ENCODE measurements around the gene EIF4H.

EIF4H gene

DNA sequence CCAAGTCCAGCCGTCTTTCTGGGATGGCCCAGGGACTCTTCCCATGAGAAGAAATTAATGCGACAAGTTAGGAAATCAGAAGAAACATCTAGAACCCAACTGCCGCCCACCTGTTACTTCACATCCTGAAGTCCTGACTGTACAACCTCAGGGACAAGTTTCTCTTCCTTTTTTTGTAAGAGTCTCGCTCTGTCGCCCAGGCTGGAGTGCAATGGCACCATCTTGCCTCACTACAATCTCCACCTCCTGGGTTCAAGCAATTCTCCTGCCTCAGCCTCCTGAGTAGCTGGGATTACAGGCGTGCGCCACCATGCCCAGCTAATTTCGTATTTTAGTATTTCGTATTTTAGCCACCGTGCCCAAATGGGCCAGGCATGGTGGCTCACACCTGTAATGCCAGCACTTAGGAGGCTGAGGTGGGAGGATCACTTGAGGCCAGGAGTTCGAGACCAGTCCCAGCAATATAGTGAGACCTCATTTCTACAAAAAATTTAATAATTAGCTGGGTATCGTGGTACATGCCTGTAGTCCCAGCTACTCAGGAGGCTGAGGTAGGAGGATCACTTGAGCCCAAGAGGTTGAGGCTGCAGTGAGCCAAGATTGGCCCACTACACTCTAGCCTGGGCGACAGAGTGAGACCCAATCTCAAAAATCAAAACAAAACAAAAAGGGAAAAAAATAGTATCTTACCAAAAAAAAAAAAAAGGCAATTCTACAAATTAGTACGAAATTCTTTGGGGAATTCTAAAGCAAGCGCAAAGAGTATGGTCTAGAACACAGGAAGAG is 56.5 kb downstream of the EIF4H start:
- H3K27ac ChIP-seq (ENCODE audit: low read length), result no peak overlapping the region

DNA sequence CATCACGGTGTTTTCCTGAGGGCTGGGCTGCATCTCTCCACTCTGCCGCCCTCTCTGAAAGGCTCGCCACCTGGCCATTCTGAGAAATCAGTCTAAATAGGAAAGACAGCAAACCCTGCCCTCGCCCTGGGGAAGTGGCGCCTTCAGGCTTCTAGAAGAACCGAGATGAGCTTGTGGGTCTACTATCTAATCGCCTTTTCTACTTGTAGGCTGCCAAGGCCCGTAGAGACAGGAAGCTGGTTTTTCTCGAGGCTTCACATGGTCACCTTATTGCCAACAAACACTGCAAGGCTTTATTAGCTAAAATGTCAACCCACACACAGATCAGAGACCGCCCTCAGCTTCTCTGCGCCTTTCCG is 57.1 kb downstream of the EIF4H start:
- Histone ChIP-seq H3K4me1 (ENCODE audit: control insufficient read depth in 1 of 2, insufficient read depth in 2 of 2, low read length in 2 of 2) (no peaks in the 10 kb centered on the region), H3K27me3 (ENCODE audit: low read depth, low read length) (no peaks in the 10 kb centered on the region), H3K9me3 (ENCODE audit: control insufficient read depth in 1 of 2, low read length in 2 of 2) (no peaks in the 10 kb centered on the region), H3K36me3 (ENCODE audit: control insufficient read depth in 1 of 2, insufficient read depth in 2 of 2, low read length in 2 of 2) (peaks cover 12 to 32% of the 10 kb centered on the region in 2 donors), H3K27ac (ENCODE audit: low read length) (no peak overlapping the region), H3K4me3 (ENCODE audit: low read depth in 1 of 2, low read length in 2 of 2) (no peak overlapping the region)

More for the DNA sequence above, 56.5 kb downstream of the EIF4H start:
- Histone ChIP-seq H3K9me3 (ENCODE audit: control insufficient read depth in 1 of 2, low read length in 2 of 2) (no peaks in the 10 kb centered on the region), H3K4me1 (ENCODE audit: control insufficient read depth in 1 of 2, insufficient read depth in 2 of 2, low read length in 2 of 2) (no peaks in the 10 kb centered on the region), H3K27me3 (ENCODE audit: low read depth, low read length) (no peaks in the 10 kb centered on the region), H3K4me3 (ENCODE audit: low read depth in 1 of 2, low read length in 2 of 2) (no peak overlapping the region), H3K36me3 (ENCODE audit: control insufficient read depth in 1 of 2, insufficient read depth in 2 of 2, low read length in 2 of 2) (peaks cover 12 to 33% of the 10 kb centered on the region in 2 donors)

DNA sequence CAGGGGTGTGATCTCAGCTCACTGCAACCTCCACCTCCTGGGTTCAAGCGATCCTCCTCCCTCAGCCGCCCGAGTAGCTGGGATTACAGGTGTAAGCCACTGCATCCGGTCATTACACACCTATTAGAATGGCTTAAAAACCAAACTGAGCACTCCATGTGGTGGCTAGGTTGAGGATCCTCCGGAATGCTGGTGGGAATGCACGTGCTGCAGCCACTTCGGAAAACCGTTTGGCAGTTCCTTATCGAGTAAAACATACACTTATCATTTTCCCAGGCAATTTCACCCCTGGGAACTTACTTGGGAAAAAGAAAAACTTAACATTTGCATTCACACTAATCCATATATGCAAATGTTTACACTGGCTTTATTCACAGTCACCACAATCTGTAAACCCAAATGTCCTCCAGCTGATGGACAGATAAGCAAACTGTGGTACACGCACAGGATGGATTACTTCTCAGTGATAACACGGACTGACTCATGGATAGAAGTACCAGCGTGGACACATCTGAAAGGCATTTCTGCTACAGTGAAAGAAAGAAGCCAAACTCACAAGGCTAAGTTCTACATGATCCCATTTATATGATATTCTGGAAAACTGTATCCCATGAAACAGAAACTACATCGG is 59.6 kb downstream of the EIF4H start:
- no peaks in the 10 kb centered on the region for H3K9me3 ChIP-seq (ENCODE audit: control insufficient read depth in 1 of 2, low read length in 2 of 2)
- H3K4me1 ChIP-seq (ENCODE audit: control insufficient read depth in 1 of 2, insufficient read depth in 2 of 2, low read length in 2 of 2), result no peaks in the 10 kb centered on the region
- H3K27ac ChIP-seq (ENCODE audit: low read length), result no peak overlapping the region
- peaks cover 28 to 55% of the 10 kb centered on the region in 2 donors for H3K36me3 ChIP-seq (ENCODE audit: control insufficient read depth in 1 of 2, insufficient read depth in 2 of 2, low read length in 2 of 2)
- H3K27me3 ChIP-seq (ENCODE audit: low read depth, low read length), result no peaks in the 10 kb centered on the region
- H3K4me3 ChIP-seq (ENCODE audit: low read depth in 1 of 2, low read length in 2 of 2), result no peak overlapping the region

GRCh38 chr7:74235518-74236268 is 61.5 kb downstream of the EIF4H start:
- Histone ChIP-seq H3K4me1 (ENCODE audit: control insufficient read depth in 1 of 2, insufficient read depth in 2 of 2, low read length in 2 of 2) (no peaks in the 10 kb centered on the region), H3K36me3 (ENCODE audit: control insufficient read depth in 1 of 2, insufficient read depth in 2 of 2, low read length in 2 of 2) (peaks cover 27 to 62% of the 10 kb centered on the region in 2 donors), H3K27me3 (ENCODE audit: low read depth, low read length) (no peaks in the 10 kb centered on the region), H3K4me3 (ENCODE audit: low read depth in 1 of 2, low read length in 2 of 2) (no peak overlapping the region), H3K9me3 (ENCODE audit: control insufficient read depth in 1 of 2, low read length in 2 of 2) (no peaks in the 10 kb centered on the region), H3K27ac (ENCODE audit: low read length) (no peak overlapping the region)

- Histone ChIP-seq H3K27me3 (ENCODE audit: low read depth, low read length) (no peaks in the 10 kb centered on the region), H3K27ac (ENCODE audit: low read length) (no peak overlapping the region), H3K4me3 (ENCODE audit: low read depth in 1 of 2, low read length in 2 of 2) (no peak overlapping the region), H3K36me3 (ENCODE audit: control insufficient read depth in 1 of 2, insufficient read depth in 2 of 2, low read length in 2 of 2) (peaks cover 27 to 68% of the 10 kb centered on the region in 2 donors), H3K4me1 (ENCODE audit: control insufficient read depth in 1 of 2, insufficient read depth in 2 of 2, low read length in 2 of 2) (no peaks in the 10 kb centered on the region), H3K9me3 (ENCODE audit: control insufficient read depth in 1 of 2, low read length in 2 of 2) (no peaks in the 10 kb centered on the region)
These were observed 62.1 kb downstream of the EIF4H start for GRCh38 chr7:74236284-74236683.

GRCh38 chr7:74240482-74240881 is 66.3 kb downstream of the EIF4H start:
- Histone ChIP-seq H3K4me3 (ENCODE audit: low read depth in 1 of 2, low read length in 2 of 2) (no peak overlapping the region), H3K27me3 (ENCODE audit: low read depth, low read length) (no peaks in the 10 kb centered on the region), H3K36me3 (ENCODE audit: control insufficient read depth in 1 of 2, insufficient read depth in 2 of 2, low read length in 2 of 2) (peaks cover 28 to 63% of the 10 kb centered on the region in 2 donors), H3K9me3 (ENCODE audit: control insufficient read depth in 1 of 2, low read length in 2 of 2) (no peaks in the 10 kb centered on the region), H3K4me1 (ENCODE audit: control insufficient read depth in 1 of 2, insufficient read depth in 2 of 2, low read length in 2 of 2) (no peaks in the 10 kb centered on the region), H3K27ac (ENCODE audit: low read length) (no peak overlapping the region)

GRCh38 chr7:74242122-74242443 is 67.9 kb downstream of the EIF4H start:
- Histone ChIP-seq H3K4me3 (ENCODE audit: low read depth in 1 of 2, low read length in 2 of 2) (no peak overlapping the region), H3K27me3 (ENCODE audit: low read depth, low read length) (no peaks in the 10 kb centered on the region), H3K27ac (ENCODE audit: low read length) (no peak overlapping the region), H3K9me3 (ENCODE audit: control insufficient read depth in 1 of 2, low read length in 2 of 2) (no peaks in the 10 kb centered on the region), H3K4me1 (ENCODE audit: control insufficient read depth in 1 of 2, insufficient read depth in 2 of 2, low read length in 2 of 2) (no peaks in the 10 kb centered on the region), H3K36me3 (ENCODE audit: control insufficient read depth in 1 of 2, insufficient read depth in 2 of 2, low read length in 2 of 2) (peaks cover 24 to 62% of the 10 kb centered on the region in 2 donors)

GRCh38 chr7:74246497-74246896 is 72.3 kb downstream of the EIF4H start:
- Histone ChIP-seq H3K9me3 (ENCODE audit: control insufficient read depth in 1 of 2, low read length in 2 of 2) (no peaks in the 10 kb centered on the region), H3K27ac (ENCODE audit: low read length) (no peak overlapping the region), H3K27me3 (ENCODE audit: low read depth, low read length) (no peaks in the 10 kb centered on the region), H3K4me3 (ENCODE audit: low read depth in 1 of 2, low read length in 2 of 2) (no peak overlapping the region), H3K36me3 (ENCODE audit: control insufficient read depth in 1 of 2, insufficient read depth in 2 of 2, low read length in 2 of 2) (peaks cover 13 to 49% of the 10 kb centered on the region in 2 donors), H3K4me1 (ENCODE audit: control insufficient read depth in 1 of 2, insufficient read depth in 2 of 2, low read length in 2 of 2) (no peaks in the 10 kb centered on the region)
